Type B pancreatic cell (in vitro differentiated cells): ENCODE data around the gene CREB3. TPM values are rescaled to one million over a fixed set of nuclear protein-coding genes. Genes with fewer than 3 reads are reported as not detected.
A peak's percentile ranks its signal among the peaks of the same experiment; 100 is the strongest.

Experiments used
- DNase-seq: peaks from one replicate; pipeline ENCODE4 v3.0.0; 2021; ENCODE audit warnings: mixed read lengths; ENCODE audit not compliant: unreplicated experiment; ENCODE audit errors: extremely low spot score
- H3K27ac Mint-ChIP-seq: 2 replicates; pipeline ENCODE4 v1.8.0; 2021; ENCODE audit warnings: mild to moderate bottlenecking, mixed read lengths
- H3K27me3 Mint-ChIP-seq: 2 replicates; pipeline ENCODE4 v1.8.0; 2021; ENCODE audit warnings: mixed read lengths
- H3K36me3 Mint-ChIP-seq: 2 replicates; pipeline ENCODE4 v1.8.0; 2021; ENCODE audit warnings: mixed read lengths
- H3K4me1 Mint-ChIP-seq: one replicate; pipeline ENCODE4 v1.8.0; 2021; ENCODE audit warnings: mixed read lengths; ENCODE audit not compliant: unreplicated experiment
- H3K4me3 Mint-ChIP-seq: 2 replicates; pipeline ENCODE4 v1.8.0; 2021; ENCODE audit warnings: mild to moderate bottlenecking, mixed read lengths
- H3K9me3 Mint-ChIP-seq: 2 replicates; pipeline ENCODE4 v1.8.0; 2021; ENCODE audit warnings: mixed read lengths
- CTCF ChIP-seq: fragments of 200-600 bp; sonication (generic); conservative IDR thresholded peaks from 2 replicates; pipeline ENCODE4 v1.5.0; 2021; ENCODE audit warnings: antibody characterized with exemption, mild to moderate bottlenecking
- total RNA-seq: library from RNA; stranded (reverse); gene quantifications from 2 replicates; pipeline ENCODE4 v1.2.1, GENCODE V29; 2021; ENCODE audit warnings: low replicate concordance

CREB3 gene
- total RNA-seq, 1 donor from 2014 or later: 29.1 TPM

- Mint-ChIP-seq H3K36me3 (peaks cover 21% of the 10 kb centered on the region), H3K27me3 (no peaks in the 10 kb centered on the region), H3K9me3 (no peaks in the 10 kb centered on the region), H3K4me3 (peak overlapping the region; percentile 95), H3K27ac (peak overlapping the region; percentile 93), H3K4me1 (peaks cover 11% of the 10 kb centered on the region)
- no peak for TF ChIP-seq CTCF
- DNase-seq: no peak
Observed at GRCh38 chr9:35757226-35757891, 24.9 kb downstream of the CREB3 start.

- DNase-seq: no peak
- Mint-ChIP-seq H3K27ac (peak overlapping the region; percentile 13), H3K9me3 (no peaks in the 10 kb centered on the region), H3K4me1 (peaks cover 11% of the 10 kb centered on the region), H3K36me3 (peaks cover 18% of the 10 kb centered on the region), H3K4me3 (peak overlapping the region; percentile 65), H3K27me3 (no peaks in the 10 kb centered on the region)
- no peak for TF ChIP-seq CTCF
Observed at GRCh38 chr9:35757892-35758275, 25.4 kb downstream of the CREB3 start.

- TF ChIP-seq CTCF: no peak
- peaks cover 14% of the 10 kb centered on the region for H3K36me3 Mint-ChIP-seq
- no peak for DNase-seq
- no peaks in the 10 kb centered on the region for H3K27me3 Mint-ChIP-seq
- peak overlapping the region; percentile 62 for H3K4me3 Mint-ChIP-seq
- H3K27ac Mint-ChIP-seq: no peak overlapping the region
- H3K4me1 Mint-ChIP-seq: peaks cover 11% of the 10 kb centered on the region
- no peaks in the 10 kb centered on the region for H3K9me3 Mint-ChIP-seq
Observed at GRCh38 chr9:35758475-35759050, 26.1 kb downstream of the CREB3 start.

GRCh38 chr9:35759795-35760194, 27.3 kb downstream of the CREB3 start:
- peaks cover 11% of the 10 kb centered on the region for H3K4me1 Mint-ChIP-seq
- no peak overlapping the region for H3K27ac Mint-ChIP-seq
- no peaks in the 10 kb centered on the region for H3K27me3 Mint-ChIP-seq
- no peak overlapping the region for H3K4me3 Mint-ChIP-seq
- TF ChIP-seq CTCF: no peak
- no peaks in the 10 kb centered on the region for H3K9me3 Mint-ChIP-seq
- H3K36me3 Mint-ChIP-seq: peaks cover 9% of the 10 kb centered on the region
- DNase-seq: no peak

- H3K4me1 Mint-ChIP-seq: peaks cover 11% of the 10 kb centered on the region
- H3K36me3 Mint-ChIP-seq: peaks cover 9% of the 10 kb centered on the region
- DNase-seq: no peak
- peak overlapping the region; percentile 64 for H3K27ac Mint-ChIP-seq
- H3K27me3 Mint-ChIP-seq: no peaks in the 10 kb centered on the region
- TF ChIP-seq CTCF: no peak
- peak overlapping the region; percentile 44 for H3K4me3 Mint-ChIP-seq
- no peaks in the 10 kb centered on the region for H3K9me3 Mint-ChIP-seq
Observed at GRCh38 chr9:35760651-35761050, 28.2 kb downstream of the CREB3 start.
